ENCODE data around the gene GPANK1.

DNA sequence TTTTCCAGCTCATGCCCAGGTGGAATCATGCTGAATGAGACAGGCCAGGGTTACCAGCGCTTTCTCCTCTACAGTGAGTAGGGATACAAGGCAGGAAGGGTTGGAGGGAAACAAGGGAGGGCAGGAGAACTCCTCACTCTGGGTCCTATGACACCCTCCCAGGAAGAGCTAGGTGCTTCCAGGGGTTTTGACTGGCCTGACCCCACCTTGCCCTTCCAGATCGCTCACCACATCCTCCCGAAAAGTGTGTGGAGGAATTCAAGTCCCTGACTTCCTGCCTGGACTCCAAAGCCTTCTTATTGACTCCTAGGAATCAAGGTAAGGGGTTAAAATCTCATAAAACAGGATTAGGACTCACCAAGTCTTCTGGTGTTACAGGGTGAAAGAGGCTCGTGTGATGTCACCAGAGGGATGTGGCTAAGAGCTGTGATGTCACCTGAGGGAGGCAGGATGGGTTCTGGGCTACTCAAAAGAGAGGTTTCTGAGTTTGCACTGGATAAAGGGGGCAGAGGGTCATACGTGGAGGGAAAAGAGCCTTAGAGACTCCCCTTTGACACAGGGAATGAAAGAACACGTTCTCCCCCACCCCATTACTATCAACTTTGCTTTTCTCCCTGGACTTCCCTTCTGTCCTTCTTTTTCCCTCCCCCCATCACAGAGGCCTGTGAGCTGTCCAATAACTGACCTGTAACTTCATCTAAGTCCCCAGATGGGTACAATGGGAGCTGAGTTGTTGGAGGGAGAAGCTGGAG is 7.2 kb downstream of the GPANK1 start:
- no peak for TF ChIP-seq POLR2AphosphoS5 (IDR thresholded peaks at IDR 0.05)
- TF ChIP-seq, protein P1, sequence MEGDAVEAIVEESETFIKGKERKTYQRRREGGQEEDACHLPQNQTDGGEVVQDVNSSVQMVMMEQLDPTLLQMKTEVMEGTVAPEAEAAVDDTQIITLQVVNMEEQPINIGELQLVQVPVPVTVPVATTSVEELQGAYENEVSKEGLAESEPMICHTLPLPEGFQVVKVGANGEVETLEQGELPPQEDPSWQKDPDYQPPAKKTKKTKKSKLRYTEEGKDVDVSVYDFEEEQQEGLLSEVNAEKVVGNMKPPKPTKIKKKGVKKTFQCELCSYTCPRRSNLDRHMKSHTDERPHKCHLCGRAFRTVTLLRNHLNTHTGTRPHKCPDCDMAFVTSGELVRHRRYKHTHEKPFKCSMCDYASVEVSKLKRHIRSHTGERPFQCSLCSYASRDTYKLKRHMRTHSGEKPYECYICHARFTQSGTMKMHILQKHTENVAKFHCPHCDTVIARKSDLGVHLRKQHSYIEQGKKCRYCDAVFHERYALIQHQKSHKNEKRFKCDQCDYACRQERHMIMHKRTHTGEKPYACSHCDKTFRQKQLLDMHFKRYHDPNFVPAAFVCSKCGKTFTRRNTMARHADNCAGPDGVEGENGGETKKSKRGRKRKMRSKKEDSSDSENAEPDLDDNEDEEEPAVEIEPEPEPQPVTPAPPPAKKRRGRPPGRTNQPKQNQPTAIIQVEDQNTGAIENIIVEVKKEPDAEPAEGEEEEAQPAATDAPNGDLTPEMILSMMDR (IDR thresholded peaks at IDR 0.05), result no peak

All from prostate gland (tissue), 2 donors.